HG03354 (cell line): ENCODE measurements around the gene SLC6A19.

ENCODE experiments used
- ATAC-seq: cut with Tn5 transposase; IDR thresholded peaks from one replicate; pipeline ENCODE4 v1.9.1; 2021; ENCODE audit warnings: mild to moderate bottlenecking; ENCODE audit not compliant: unreplicated experiment, poor library complexity, severe bottlenecking

The SLC6A19 gene

GRCh38 chr5:1189269-1189668, 12.1 kb upstream of the SLC6A19 start:
- no peak for ATAC-seq

DNA sequence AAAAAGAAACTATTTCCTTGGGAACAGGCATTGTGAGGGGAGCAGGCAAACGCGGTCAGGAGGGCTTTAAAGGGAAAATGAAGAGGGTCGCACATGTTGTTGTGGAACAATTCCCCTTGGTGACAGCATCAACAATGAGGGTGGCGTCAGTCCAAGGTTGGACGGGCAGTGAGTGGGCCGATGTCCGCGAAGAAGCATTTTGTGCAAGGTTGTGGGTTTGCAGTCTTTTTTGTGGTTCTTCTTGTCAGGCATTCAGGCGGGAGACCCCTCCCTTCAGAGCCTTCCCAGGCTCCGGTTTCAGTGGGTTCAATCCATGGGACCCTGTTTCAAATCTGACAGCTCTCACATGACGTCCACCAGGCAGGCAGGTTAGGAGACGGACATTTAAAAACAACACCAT, 11.1 kb upstream of the SLC6A19 start:
- no peak for ATAC-seq

GRCh38 chr5:1190837-1191239, 10.6 kb upstream of the SLC6A19 start:
- no peak for ATAC-seq

- ATAC-seq, result no peak
These were observed 8.3 kb upstream of the SLC6A19 start for GRCh38 chr5:1192971-1193590.

- no peak for ATAC-seq
These were observed 7.8 kb upstream of the SLC6A19 start for GRCh38 chr5:1193591-1193985.

DNA sequence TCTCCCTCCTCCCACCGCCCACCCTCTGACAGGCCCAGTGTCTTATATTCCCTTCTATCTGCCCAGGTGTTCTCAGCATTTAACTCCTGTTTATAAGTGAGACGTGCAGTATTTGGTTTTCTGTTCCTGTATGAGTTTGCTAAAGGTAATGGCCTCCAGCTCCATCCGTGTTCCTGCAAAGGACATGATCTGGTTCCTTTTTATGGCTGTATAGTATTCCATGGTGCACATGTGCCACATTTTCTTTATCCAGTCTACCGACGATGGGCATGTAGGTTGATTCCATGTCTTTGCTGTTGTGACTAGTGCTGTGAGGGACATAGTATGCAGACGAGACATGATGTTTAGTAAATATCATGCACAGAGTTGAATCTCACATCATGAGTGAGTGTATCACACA, 7.0 kb upstream of the SLC6A19 start:
- no peak for ATAC-seq

DNA sequence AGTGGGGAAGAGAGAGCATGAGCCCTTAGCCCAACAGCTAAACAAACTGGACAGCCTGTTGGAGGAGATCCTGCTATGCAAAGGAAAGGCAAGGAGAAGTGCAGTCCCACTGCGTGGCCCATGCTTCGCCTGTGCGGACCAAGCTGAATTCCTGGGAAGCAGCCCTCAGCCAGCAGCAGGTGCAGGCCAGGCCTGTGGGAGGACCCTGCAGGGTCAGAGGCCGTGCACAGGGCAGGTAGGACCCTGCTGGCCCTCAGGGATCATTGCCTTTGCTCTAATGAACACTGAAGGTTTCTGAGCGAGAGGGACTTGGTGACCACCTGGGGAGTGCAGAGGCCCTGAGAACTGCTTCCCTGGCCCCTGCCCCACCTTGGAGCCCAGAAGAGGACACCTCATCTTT, 6.0 kb upstream of the SLC6A19 start:
- ATAC-seq, result no peak

- no peak for ATAC-seq
These were observed 5.5 kb upstream of the SLC6A19 start for GRCh38 chr5:1195916-1196315.

DNA sequence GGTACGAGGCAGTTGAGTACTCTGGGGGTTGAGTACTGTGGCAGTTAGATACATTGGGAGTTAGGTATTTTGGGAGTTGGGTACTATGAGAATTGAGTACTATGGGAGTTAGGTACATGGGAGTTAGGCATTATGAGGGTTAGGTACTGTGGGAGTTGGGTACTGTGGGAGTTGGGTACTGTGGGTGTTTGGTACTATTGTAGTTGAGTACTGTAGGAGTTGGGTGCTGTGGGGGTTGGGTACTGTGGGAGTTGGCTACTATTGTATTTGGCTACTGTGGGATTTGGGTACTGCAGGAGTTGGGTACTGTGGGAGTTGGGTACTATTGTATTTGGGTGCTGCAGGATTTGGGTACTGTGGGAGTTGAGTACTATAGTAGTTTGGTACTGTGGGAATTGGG, 4.8 kb upstream of the SLC6A19 start:
- no peak for ATAC-seq

DNA sequence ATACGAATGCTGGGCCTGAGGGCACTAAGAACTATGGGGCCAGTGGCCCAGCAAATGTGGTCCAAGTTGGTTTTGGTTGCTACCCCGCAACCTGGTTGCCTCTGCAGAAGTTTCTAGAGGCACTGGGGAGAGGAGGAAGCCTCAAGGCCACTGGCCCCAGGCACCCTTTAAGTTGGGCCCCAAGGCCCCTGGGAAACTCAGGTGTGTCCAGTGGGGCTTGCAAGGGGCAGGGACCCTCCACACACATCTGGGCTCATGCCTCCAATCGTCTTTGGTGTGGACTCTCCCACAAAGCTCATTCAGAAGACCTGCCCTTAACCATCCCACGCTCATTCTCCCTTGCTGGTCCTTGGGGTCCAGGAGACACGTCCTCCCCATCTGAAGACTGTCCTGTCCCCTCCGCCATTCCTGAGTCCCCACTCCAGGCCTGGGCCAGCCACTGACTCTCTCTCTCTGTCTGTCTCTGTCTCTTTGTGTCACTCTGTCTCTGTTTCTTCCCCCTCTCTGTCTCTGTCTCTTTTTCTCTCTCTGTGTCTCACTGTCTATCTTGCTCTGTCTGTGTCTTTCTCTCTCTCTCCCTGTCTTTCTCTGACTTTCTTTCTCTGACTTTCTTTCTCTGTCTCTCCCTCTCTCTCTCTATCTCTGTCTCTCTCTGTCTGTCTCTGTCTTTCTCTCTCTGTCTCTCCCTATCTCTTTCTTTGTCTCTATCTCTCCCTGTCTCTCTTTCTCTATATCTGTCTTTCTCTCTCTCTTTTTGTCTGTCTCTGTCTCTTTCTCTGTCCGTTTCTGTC, 3.3 kb upstream of the SLC6A19 start:
- ATAC-seq, result no peak

GRCh38 chr5:1199340-1199648, 2.1 kb upstream of the SLC6A19 start:
- ATAC-seq, result no peak

- no peak for ATAC-seq
These were observed 1.5 kb upstream of the SLC6A19 start for GRCh38 chr5:1199649-1200494.

GRCh38 chr5:1200495-1201326, 684 bp upstream of the SLC6A19 start:
- no peak for ATAC-seq

DNA sequence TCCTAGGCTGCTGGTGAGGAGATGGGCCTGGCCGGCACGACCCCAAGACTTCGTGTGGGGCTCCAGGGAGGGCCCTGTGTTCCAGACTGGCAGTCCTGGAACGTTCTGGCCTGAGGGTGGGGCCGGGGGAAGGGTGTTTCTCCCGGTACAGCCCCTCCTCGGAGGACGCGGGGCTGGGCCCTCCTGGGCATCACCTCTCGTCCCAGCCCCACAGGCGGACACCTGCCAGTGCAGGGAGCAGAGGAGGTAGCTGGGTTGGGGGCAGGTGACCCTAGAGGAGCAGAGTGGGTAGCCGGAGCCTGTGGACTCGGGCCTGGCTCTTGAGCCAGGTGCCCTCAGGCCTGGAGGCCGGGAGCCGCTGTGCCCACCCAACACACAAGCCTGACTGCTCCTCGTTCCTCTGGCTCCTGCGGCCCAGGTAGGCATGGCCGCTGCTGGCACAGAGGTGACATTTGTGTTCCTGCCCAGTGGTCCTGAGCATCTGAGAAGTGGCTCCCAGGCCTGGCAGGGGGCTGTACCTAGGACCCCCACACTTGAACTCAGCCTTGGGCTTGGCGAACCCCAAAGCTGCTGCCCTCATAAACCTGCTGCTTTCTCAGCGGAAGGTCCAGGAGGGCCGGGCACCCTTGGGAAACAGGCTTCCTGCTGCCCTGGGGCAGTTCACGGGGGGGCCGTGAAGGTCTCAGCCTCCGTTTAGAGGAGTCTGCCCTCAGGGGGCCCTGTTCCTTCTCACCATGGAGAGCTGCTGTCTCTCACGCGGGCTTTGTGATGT, 817 bp downstream of the SLC6A19 start:
- no peak for ATAC-seq

GRCh38 chr5:1202798-1203185, 1.4 kb downstream of the SLC6A19 start:
- ATAC-seq, result no peak

DNA sequence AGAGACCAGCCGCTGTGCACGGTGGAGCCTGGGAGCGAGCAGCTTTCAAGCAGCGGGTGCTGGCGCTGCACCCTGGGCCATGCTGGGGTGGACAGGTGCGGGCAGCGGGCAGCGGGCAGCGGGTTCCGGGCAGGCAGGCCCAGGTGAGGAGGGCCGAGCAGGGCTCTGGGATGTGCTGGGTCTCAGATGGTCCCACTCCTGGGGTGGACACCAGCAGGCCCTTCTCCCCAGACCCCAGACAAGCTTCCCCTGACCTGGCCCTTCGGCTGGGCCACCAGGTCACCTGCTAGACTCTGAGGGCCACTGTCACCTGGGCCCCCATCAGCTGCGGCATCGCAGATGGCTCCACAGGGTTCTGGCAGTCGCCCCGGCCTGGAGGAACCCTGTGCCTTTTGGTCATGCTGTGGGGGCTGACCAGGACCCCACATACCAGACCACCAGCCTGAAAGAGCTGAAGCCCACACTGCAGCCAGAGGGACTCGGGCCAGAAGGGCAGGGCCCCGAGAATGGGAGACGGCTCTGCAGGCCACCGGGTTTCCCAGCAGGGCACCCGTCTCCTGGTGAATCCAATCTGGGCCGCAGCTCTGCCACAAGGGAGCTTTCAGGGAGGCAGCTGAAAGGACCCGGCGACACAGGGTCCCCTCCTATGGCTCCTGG, 2.0 kb downstream of the SLC6A19 start:
- no peak for ATAC-seq

DNA sequence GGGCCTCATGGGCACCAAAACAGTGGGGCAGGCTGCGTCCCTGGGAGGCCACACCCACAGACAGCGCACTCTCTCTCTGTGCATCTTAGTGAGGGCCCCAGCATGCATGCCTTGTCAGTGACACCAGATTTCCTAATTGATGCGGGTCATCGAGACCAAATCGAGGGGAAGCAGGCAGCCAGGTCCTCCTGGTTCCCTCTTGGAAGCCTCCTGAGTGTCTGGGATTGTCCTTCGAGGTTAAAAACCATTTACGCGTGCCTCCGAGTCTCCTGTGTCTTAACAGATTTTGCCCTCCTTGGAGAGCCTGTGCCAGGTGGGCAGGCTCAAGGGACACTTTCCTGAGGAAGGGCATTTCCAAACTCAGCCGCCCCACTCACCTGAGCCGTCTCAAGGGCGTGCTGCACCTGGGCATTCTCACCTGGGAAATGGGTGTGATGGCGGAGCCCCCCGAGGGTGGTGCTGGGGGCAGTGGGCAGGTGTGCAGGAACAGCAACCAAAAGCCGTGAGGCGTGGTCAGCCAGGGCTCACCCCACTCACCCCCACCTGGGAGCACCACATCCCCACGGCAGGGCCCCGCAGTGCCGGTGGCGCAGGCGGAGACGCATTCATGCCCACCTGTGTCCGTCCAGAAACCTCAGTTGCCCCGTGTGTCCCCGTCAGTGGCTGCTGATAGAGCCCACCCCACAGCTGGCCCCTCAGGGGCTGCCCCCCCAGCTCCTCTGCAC, 2.7 kb downstream of the SLC6A19 start:
- ATAC-seq, result no peak

DNA sequence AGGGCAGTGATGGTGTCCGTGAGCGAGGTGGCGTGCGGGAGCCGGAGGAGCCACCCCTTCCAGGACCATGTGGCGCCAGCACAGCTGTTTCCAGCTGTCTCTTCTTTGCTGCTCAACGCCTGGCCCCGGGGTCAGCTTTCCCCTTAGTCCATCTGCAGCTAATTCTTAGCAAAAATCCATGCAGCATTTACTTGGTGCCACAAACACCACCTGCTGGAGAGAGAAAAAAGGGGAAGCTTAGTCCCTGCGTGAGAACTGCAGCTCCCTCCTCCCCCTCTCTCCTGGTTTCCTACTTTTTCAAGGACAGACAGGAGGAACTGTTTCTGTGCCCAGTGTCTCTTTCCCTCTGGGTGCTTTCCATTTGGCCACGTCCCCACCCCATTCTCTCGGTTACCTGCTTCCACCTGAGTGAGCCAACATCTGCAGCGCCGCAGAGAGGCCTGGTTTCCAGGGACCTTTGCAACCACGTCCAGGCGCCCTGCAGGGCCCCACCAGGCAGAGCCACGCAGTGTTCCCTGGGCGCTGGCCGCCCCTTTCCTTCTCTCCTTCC, 3.4 kb downstream of the SLC6A19 start:
- no peak for ATAC-seq
